GM19351 (cell line): Measurements from ENCODE around the gene EMC8.
A peak's percentile ranks its signal among the peaks of the same experiment; 100 is the strongest.
"Not testable (repeated sequence)": the region's sequence is repeated elsewhere in the genome, so short reads cannot be mapped to it uniquely, and the experiment has no call there.

Source experiments
- ATAC-seq: cut with Tn5 transposase; IDR thresholded peaks from one replicate; pipeline ENCODE4 v1.9.1; 2021; ENCODE audit warnings: mild to moderate bottlenecking, moderate library complexity; ENCODE audit not compliant: unreplicated experiment

Gene EMC8

DNA sequence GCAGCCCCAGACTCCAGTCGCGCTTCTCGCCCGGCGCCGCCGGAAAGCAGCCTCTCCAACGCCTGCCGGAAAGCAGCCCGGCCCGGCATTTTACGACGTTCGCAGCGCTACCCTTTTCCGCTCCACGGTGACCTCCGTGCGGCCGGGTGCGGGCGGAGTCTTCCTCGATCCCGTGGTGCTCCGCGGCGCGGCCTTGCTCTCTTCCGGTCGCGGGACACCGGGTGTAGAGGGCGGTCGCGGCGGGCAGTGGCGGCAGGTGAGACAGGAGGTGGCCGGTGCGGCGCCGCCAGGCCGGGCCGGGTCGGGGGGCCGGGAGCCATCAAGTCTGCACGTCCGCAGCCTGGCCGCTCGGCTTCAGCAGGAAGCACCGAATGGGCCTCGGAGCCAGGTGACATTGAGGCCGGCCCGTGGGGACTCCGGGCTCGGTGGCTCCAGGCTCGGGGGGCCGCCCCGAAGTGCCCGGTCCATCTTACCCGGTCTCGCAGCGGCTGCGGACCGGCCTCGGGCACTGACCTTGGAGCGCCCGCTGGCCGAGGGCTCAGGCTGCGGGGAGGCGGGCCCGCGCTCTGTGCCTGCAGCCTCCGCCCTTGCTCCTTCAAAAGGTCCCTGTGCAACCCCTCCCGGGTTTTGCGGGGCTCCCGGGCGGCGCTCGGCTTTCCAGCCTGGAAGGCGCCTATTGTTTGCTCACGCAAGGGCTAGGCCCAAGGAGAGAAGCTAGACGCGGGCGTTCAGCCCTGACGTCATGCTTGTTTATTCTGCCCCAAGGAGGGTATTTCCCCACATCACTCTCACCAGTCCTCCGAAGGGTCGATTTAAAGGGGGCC is at the start of gene EMC8, which contains the start of gene COX4I1:
Gene EMC8, minus strand, starts transcription at position 48 of the 824 bp plus-strand sequence. CDS start 249 bp downstream, outside the sequence.
Gene COX4I1, plus strand, starts transcription at position 199 of the 824 bp plus-strand sequence. CDS start 1,511 bp downstream, outside the sequence.
- peak; percentile 76 for ATAC-seq

- no peak for ATAC-seq
Measured at GRCh38 chr16:85848986-85849385, 49.6 kb upstream of the EMC8 start.

- no peak for ATAC-seq
Measured at GRCh38 chr16:85847681-85848601, 48.6 kb upstream of the EMC8 start.

DNA sequence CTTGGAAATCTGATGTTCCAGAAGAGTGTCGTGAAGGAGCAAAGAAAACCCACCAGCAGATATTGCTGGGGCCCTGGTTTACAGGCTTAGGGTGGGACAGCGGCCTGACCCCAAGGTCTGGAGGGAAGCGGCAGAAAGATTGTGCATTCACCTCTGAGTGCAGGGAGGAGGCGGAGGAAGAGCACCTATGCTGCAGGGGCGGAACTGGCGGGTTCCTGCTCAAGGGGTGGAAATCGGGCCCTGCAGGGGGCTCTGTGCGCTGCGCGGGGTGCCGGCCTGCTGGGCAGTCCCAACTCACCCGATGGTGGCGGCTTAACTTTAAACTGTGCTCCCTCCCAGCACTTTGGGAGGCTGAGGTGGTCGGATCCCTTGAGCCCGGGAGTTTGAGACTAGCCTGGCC is 47.7 kb upstream of the EMC8 start:
- ATAC-seq = no peak

GRCh38 chr16:85846461-85846860 is 47.1 kb upstream of the EMC8 start:
- ATAC-seq = no peak

GRCh38 chr16:85845266-85845665 is 45.9 kb upstream of the EMC8 start:
- no peak for ATAC-seq

DNA sequence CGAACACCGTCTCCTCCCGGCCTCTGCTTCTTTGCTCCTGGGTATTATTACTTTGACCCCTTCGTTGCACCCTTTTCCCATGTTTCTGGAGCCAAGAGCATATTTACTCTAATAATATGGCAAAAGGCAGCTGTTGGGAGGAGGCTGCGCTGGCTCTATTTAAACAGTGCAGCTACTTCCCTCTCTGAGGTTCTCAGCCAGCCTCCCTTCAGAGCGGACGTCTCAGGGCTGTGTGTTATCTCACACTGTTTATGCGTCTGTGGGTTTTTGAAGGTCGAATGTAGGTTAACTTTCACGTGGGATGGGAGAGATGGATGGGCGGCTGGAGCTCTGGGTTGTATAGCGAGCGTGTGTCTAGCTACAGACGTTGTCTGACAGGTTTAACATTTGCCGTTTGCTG is 45.4 kb upstream of the EMC8 start:
- ATAC-seq = no peak

- ATAC-seq = no peak
Measured at GRCh38 chr16:85844169-85844481, 44.8 kb upstream of the EMC8 start.

DNA sequence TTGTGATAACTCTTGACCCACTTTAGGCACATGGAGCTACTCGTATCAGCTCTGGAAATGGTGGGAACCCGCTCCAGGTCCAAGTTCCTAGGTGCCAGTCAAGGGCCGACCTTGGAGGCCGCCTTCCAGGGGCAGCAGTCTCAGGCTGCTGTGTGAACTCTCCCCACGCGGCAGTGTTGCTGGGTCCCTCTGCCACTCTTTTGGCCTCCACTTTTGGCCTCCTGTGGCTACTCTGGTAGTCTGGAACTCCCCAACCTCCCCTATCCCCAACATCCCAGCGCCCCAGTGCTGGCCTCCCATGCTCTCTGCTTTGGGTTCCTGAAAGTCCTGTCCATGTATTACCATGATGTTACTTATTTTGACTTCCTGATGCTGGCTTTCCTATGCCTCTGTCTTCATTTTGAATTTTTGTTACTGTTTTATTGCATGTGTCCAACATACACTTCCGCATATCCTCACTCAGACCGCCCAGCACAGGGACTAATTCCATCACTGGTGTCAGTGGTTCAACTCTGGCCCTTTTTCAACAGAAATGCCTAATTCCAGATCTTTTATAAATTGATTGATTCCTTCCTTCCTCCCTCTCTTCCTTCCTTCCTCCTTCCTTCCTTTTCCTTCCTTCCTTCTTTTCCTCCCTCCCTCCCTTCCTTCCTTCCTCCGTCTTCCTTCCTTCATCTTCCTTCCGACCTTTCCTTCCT is 44.3 kb upstream of the EMC8 start:
- no peak for ATAC-seq

- no peak for ATAC-seq
Measured at GRCh38 chr16:85842848-85843247, 43.5 kb upstream of the EMC8 start.

GRCh38 chr16:85842435-85842834 is 43.1 kb upstream of the EMC8 start:
- ATAC-seq = no peak

GRCh38 chr16:85840801-85841200 is 41.5 kb upstream of the EMC8 start:
- no peak for ATAC-seq

DNA sequence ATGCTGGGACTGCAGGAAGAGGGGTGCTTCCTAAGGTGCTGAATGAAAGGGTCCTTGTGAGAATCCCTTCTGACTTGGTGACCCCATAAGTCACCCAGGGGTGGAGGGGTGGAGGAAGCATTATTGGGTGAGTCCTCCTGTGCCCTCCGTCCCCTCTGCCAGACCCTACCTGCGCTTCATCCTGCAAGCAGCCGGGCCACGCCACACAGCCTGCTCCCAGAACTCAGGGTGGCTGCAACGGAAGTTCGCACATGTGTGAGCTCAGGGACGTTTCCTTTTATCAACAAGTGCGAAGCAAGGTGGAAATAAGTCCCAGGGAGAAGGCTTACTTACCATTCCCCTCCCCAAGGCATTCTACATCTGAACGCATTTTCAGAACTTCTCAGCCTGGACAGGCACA is 41.1 kb upstream of the EMC8 start:
- ATAC-seq = no peak

GRCh38 chr16:85839681-85840240 is 40.4 kb upstream of the EMC8 start:
- ATAC-seq = no peak

DNA sequence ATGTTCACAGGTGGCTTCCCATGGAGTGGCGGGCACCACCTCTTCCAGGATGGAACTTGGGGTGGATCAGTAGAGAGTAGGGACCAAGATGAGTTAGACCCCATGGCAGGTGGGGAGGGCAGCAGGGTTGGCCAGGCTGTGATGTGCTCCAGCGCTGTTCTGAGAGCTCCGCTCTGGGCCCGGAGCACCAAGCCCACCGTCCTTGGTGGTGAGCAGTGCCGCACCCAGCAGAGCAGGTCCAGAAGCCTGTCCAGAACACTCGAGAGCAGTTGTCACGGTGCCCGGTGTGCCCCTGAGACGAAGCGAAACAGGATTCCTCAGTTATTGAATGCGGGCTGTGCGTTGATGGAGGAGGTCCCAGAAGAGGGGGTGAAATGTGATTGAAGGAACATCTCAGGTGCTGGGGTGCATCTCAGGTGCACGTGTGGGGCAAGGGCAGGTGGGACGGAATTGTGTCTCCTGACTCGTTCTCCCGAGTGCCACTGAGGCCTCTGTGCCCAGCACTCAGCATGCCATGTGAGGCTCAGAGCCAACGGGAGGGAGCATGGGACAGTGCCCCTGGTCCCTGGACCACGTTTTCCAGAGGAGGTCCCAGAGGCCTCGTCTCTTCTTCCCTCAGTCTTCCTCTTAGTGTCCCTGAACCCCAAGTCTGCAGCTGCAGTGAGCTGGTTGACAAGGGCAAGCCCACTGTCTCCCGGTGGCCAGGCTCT is 39.7 kb upstream of the EMC8 start:
- no peak for ATAC-seq

DNA sequence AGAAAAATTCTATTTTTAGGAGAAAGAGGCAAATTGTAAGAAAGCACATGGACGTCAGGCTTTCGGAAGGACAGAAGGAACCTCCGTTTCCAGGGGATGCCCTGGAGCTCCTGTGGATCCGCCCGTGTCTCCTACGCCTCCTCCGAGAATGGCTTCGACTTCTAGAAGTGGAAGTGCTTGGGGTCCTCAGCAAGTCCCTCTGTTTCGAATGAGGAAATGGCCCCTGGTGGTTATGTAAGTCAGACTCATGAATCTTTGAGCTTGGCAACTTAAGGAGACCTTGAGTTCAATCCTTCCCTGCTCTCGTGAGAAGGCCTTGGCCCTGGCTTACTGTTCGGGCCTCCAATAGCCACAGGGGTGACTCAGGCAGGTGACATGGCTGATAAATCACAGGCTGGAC is 39.0 kb upstream of the EMC8 start:
- no peak for ATAC-seq

DNA sequence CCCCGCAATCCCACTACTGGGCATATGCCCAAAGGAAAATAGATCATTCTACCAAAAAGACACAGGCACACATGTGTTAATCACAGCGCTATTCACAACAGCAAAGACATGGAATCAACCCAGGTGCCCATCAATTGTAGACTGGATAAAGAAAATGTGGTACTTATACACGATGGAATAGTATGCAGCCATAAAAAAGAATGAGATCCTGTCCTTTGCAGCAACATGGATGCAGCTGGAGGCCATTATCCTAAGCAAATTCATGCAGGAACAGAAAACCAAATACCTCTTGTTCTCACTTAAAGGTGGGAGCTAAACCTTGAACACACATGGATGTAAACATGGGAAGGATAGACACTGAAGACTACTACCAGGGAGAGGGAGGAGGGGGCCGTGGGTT is 38.3 kb upstream of the EMC8 start:
- not testable (repeated sequence) for ATAC-seq

GRCh38 chr16:85836706-85837582 is 37.6 kb upstream of the EMC8 start:
- ATAC-seq = no peak

DNA sequence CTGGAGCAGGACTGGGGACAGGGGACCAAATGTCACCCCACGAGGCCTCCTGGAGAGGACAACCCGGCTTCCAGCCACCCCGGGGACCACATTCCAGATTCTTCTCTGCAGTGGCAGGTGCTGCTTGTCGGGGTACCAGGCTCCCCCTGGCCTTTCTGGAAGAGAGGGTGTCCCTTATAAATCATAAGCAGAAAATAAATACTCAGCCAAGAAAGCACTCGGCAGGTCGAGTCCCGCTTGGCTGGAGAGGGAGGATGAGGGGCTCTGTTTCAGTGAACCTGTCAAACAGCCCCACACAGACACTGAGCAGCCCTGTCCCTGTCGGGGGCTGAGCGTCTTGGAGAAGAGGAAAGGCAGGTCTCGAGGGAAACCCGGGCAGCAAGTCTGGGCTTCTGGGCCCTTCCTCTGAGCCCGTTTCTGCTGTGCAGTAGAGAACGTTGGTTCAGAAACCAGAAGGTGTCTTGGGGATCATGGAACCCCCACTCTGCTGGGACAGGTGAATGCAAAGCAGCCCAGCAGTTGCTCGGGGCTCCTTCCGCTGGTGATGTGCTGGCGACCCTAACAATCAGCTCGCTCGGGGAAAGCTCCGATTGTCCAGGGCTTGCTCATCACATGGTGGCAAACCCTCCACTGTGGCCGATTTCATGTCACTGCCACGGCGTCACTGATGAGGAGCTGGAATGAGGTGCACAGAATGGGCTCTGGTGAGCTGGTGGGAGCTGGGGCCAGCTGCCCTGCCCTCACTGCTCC is 36.8 kb upstream of the EMC8 start:
- ATAC-seq = no peak
